GM19438 (cell line): Measurements from ENCODE around the gene LNX1.

Source experiments
- ATAC-seq: cut with Tn5 transposase; IDR thresholded peaks from one replicate; pipeline ENCODE4 v1.9.1; 2021; ENCODE audit warnings: low read depth; ENCODE audit not compliant: unreplicated experiment

Gene LNX1

GRCh38 chr4:53541577-53542206 lies 49.6 kb downstream of the LNX1 start:
- ATAC-seq, result no peak

- ATAC-seq, result no peak
Observed at GRCh38 chr4:53538756-53539155, 52.5 kb downstream of the LNX1 start.

GRCh38 chr4:53537606-53538005 lies 53.7 kb downstream of the LNX1 start:
- ATAC-seq, result no peak

- no peak for ATAC-seq
Observed at GRCh38 chr4:53536328-53536727, 55.0 kb downstream of the LNX1 start.

GRCh38 chr4:53535567-53535966 lies 55.7 kb downstream of the LNX1 start:
- no peak for ATAC-seq

- no peak for ATAC-seq
Observed at GRCh38 chr4:53534684-53535083, 56.6 kb downstream of the LNX1 start.

GRCh38 chr4:53532521-53532920 lies 58.8 kb downstream of the LNX1 start:
- ATAC-seq, result no peak

GRCh38 chr4:53531585-53532224 lies 59.6 kb downstream of the LNX1 start:
- ATAC-seq, result no peak

GRCh38 chr4:53529025-53529424 lies 62.3 kb downstream of the LNX1 start:
- no peak for ATAC-seq

GRCh38 chr4:53527930-53528329 lies 63.4 kb downstream of the LNX1 start:
- no peak for ATAC-seq

GRCh38 chr4:53527326-53527725 lies 64.0 kb downstream of the LNX1 start:
- no peak for ATAC-seq

GRCh38 chr4:53522334-53522733 lies 69.0 kb downstream of the LNX1 start:
- no peak for ATAC-seq

- no peak for ATAC-seq
Observed at GRCh38 chr4:53520116-53520515, 71.2 kb downstream of the LNX1 start.

- ATAC-seq, result no peak
Observed at GRCh38 chr4:53518807-53519206, 72.5 kb downstream of the LNX1 start.

GRCh38 chr4:53515076-53515475 lies 76.2 kb downstream of the LNX1 start:
- ATAC-seq, result no peak

- ATAC-seq, result no peak
Observed at GRCh38 chr4:53514509-53514908, 76.8 kb downstream of the LNX1 start.

- no peak for ATAC-seq
Observed at GRCh38 chr4:53512608-53513007, 78.7 kb downstream of the LNX1 start.

- ATAC-seq, result no peak
Observed at GRCh38 chr4:53511014-53511413, 80.3 kb downstream of the LNX1 start.

GRCh38 chr4:53510321-53510720 lies 81.0 kb downstream of the LNX1 start:
- no peak for ATAC-seq

GRCh38 chr4:53508446-53508845 lies 82.8 kb downstream of the LNX1 start:
- ATAC-seq, result no peak

- no peak for ATAC-seq
Observed at GRCh38 chr4:53507671-53508286, 83.5 kb downstream of the LNX1 start.

- no peak for ATAC-seq
Observed at GRCh38 chr4:53507058-53507457, 84.2 kb downstream of the LNX1 start.
